ENCODE measurements around the gene CES3. TPM values are rescaled to one million over a fixed set of nuclear protein-coding genes. Genes with fewer than 3 reads are reported as not detected.

Gene CES3
- total RNA-seq, 4 donors from 2014 or later = 28.9 to 227 (median 161) TPM

GRCh38 chr16:66976746-66977145 is 15.7 kb downstream of the CES3 start:
- Histone ChIP-seq H3K36me3 (no peaks in the 10 kb centered on the region), H3K27me3 (no peaks in the 10 kb centered on the region), H3K9me3 (no peaks in the 10 kb centered on the region), H3K4me3 (no peak overlapping the region), H3K4me1 (peaks cover 0 to 8% (median 0%) of the 10 kb centered on the region in 4 donors), H3K27ac (no peak overlapping the region)
- TF ChIP-seq POLR2A (IDR thresholded peaks at IDR 0.05) = no peak
- TF ChIP-seq, protein P1, sequence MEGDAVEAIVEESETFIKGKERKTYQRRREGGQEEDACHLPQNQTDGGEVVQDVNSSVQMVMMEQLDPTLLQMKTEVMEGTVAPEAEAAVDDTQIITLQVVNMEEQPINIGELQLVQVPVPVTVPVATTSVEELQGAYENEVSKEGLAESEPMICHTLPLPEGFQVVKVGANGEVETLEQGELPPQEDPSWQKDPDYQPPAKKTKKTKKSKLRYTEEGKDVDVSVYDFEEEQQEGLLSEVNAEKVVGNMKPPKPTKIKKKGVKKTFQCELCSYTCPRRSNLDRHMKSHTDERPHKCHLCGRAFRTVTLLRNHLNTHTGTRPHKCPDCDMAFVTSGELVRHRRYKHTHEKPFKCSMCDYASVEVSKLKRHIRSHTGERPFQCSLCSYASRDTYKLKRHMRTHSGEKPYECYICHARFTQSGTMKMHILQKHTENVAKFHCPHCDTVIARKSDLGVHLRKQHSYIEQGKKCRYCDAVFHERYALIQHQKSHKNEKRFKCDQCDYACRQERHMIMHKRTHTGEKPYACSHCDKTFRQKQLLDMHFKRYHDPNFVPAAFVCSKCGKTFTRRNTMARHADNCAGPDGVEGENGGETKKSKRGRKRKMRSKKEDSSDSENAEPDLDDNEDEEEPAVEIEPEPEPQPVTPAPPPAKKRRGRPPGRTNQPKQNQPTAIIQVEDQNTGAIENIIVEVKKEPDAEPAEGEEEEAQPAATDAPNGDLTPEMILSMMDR (IDR thresholded peaks at IDR 0.05) = no peak
- no peak for DNase-seq

DNA sequence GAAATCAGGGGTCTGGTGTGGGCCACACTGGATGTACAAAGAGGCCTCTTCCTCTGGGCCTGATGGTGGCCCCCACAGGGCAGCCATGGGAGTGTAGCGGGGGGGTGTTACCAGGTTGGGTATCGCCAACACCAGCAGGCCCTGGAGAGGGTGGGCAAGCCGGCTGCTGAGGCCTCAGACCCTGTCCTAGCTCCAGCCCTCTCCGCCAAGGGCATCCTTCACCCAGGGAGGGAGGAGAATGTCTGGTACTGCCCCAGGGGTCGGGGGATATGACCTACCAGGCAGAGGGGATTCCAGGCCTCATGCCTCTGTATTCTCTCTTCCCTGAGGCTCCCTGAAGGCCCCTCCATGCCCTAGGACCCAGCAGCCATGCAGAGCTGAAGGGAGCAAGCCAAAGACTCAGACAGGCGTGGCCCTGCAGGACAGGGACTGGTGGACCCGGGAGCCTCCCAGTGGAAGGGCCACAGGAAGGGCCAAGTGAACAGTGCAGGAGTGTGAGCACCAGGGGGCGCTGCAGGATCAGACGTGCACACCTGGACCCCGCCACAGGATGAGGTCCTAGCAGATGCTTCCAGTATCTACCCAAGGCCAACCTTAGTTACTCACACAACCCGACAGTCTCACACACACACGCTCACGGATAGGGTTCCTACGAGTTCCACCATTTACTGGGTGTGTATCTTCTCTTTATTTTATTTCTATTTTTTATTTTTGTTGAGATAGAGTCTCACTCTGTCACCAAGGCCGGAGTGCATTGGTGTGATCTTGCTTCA is 16.5 kb downstream of the CES3 start:
- Histone ChIP-seq H3K27ac (no peak overlapping the region), H3K4me1 (peaks cover 0 to 8% (median 0%) of the 10 kb centered on the region in 4 donors), H3K4me3 (no peak overlapping the region), H3K27me3 (no peaks in the 10 kb centered on the region), H3K36me3 (no peaks in the 10 kb centered on the region), H3K9me3 (no peaks in the 10 kb centered on the region)
- TF ChIP-seq, protein P1 (IDR thresholded peaks at IDR 0.05) = peak; percentile 90 to 99 (median 98)
- no peak for TF ChIP-seq POLR2A (IDR thresholded peaks at IDR 0.05)
- peak; percentile 92 to 96 (median 95) for DNase-seq

GRCh38 chr16:66979011-66979717 is 18.1 kb downstream of the CES3 start:
- no peak for DNase-seq
- TF ChIP-seq POLR2A (IDR thresholded peaks at IDR 0.05) = no peak
- H3K27ac ChIP-seq = no peak overlapping the region

GRCh38 chr16:66983033-66983432 is 22.0 kb downstream of the CES3 start:
- H3K4me1 ChIP-seq = no peaks in the 10 kb centered on the region
- no peak for TF ChIP-seq POLR2A (IDR thresholded peaks at IDR 0.05)
- TF ChIP-seq, protein P1 (IDR thresholded peaks at IDR 0.05) = no peak
- H3K4me3 ChIP-seq = no peak overlapping the region
- H3K27me3 ChIP-seq = no peaks in the 10 kb centered on the region
- DNase-seq = no peak
- no peaks in the 10 kb centered on the region for H3K36me3 ChIP-seq
- no peaks in the 10 kb centered on the region for H3K9me3 ChIP-seq
- H3K27ac ChIP-seq = no peak overlapping the region

More at GRCh38 chr16:66979011-66979717, 18.1 kb downstream of the CES3 start:
- no peak overlapping the region for H3K4me3 ChIP-seq
- no peaks in the 10 kb centered on the region for H3K36me3 ChIP-seq
- no peaks in the 10 kb centered on the region for H3K9me3 ChIP-seq
- H3K4me1 ChIP-seq = peaks cover 0 to 8% (median 0%) of the 10 kb centered on the region in 4 donors
- no peaks in the 10 kb centered on the region for H3K27me3 ChIP-seq

DNA sequence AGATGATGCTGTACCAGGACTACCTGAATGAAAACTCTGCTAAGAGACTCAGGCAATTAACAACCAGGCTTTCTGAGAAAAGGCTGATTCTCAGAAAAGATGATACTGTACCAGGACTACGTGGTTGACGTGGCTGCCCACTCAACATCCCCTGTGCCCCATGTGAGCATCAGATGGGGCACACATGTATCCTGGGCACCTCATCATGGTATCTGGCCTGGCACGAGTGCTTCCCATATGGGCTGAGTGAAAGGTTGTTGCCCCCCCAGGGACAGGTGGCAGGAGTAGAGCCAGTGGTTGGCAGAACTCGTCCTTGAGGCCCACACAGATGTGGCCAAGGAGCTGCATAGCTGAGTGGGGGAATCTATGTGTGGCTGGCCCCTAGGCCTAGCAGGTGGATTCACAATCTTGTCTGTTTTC is 23.8 kb downstream of the CES3 start:
- no peak overlapping the region for H3K4me3 ChIP-seq
- H3K36me3 ChIP-seq = no peaks in the 10 kb centered on the region
- H3K27me3 ChIP-seq = no peaks in the 10 kb centered on the region
- no peak for DNase-seq
- H3K9me3 ChIP-seq = no peaks in the 10 kb centered on the region
- TF ChIP-seq POLR2A (IDR thresholded peaks at IDR 0.05) = no peak
- TF ChIP-seq, protein P1 (IDR thresholded peaks at IDR 0.05) = no peak
- no peak overlapping the region for H3K27ac ChIP-seq
- no peaks in the 10 kb centered on the region for H3K4me1 ChIP-seq

DNA sequence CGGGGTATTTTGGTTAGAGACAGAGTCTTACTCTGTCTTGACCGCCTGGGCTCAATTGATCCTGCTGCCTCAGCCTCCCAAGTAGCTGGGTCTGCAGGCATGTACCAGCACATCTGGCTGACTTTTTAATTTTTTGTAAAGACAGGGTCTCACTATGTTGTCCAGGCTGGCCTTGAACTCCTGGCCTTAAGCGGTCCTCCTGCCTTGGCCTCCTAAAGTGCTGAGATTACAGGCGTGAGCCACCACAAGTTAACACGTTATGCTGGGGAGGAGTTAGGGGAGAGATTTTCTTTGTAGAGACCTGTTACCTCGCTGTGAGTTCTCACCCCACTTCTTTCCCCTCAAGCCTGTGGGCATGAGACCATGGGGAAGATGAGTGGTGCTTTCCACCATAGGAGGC is 25.5 kb downstream of the CES3 start:
- DNase-seq = no peak
- Histone ChIP-seq H3K36me3 (no peaks in the 10 kb centered on the region), H3K27ac (no peak overlapping the region), H3K4me3 (no peak overlapping the region), H3K27me3 (no peaks in the 10 kb centered on the region), H3K4me1 (no peaks in the 10 kb centered on the region), H3K9me3 (no peaks in the 10 kb centered on the region)
- TF ChIP-seq, protein P1 (IDR thresholded peaks at IDR 0.05) = no peak
- TF ChIP-seq POLR2A (IDR thresholded peaks at IDR 0.05) = no peak
